A549 (cell line): ENCODE results near the gene FOXC2. TPM values are rescaled to one million over a fixed set of nuclear protein-coding genes. Genes with fewer than 3 reads are reported as not detected.

Source experiments
- ATAC-seq, 2 experiments: fragments of 200-7000 bp in 1 of 2; fragments of >200 bp in 1 of 2; cut with Nextera tagmentation in 1 of 2; cut with Tn5 transposase in 1 of 2; 3 replicates each; pipeline versions ENCODE4 v1.8.0 to v1.9.1; 2018 to 2020; ENCODE audit warnings: mild to moderate bottlenecking in 1 of 2, moderate library complexity in 1 of 2
- CTCF ChIA-PET: fragments of 300-600 bp; sonication (Branson Sonifier 250); formaldehyde crosslinking; extraction: SDS; loops from one replicate; lab custom pipeline; 2021; ENCODE audit warnings: antibody characterized with exemption, inconsistent platforms; lab: Yijun Ruan, JAX
- POLR2A ChIA-PET: fragments of 350-600 bp; formaldehyde crosslinking; extraction: SDS; loops from one replicate; lab custom pipeline; 2021; ENCODE audit warnings: antibody characterized with exemption, inconsistent platforms; lab: Yijun Ruan, JAX
- DNase-seq, 2 experiments: peaks; one replicate each; pipeline versions ENCODE4 v3.0.0 to v3.0.0-alpha.2; 2011 to 2016; ENCODE audit warnings: low read depth in 1 of 2, low spot score in 1 of 2
- FAIRE-seq: peaks from 2 replicates; lab custom pipeline; 2011; peaks lifted over from hg19 to GRCh38; lab: Jason Lieb, UNC
- H3K27ac ChIP-seq, 2 experiments: fragments of >200 bp; sonication (Bioruptor Twin); formaldehyde crosslinking; 3 replicates each; pipeline ENCODE4 v1.5.1; 2016 to 2017
- H3K4me1 ChIP-seq: fragments of >200 bp; sonication (Bioruptor Twin); formaldehyde crosslinking; 3 replicates; pipeline ENCODE4 v1.6.1; 2016
- H3K4me2 ChIP-seq: fragments of >200 bp; sonication (Bioruptor Twin); formaldehyde crosslinking; 3 replicates; pipeline ENCODE4 v1.6.1; 2016
- H3K4me3 ChIP-seq: fragments of >200 bp; sonication (Bioruptor Twin); formaldehyde crosslinking; 3 replicates; pipeline ENCODE4 v1.5.1; 2016
- H3K9me3 ChIP-seq: fragments of >200 bp; sonication (Bioruptor Twin); formaldehyde crosslinking; 3 replicates; pipeline ENCODE4 v1.6.1; 2016
- ATOH8 ChIP-seq: fragments of 250-450 bp; sonication (Bioruptor Pico); IDR thresholded peaks from 2 replicates; pipeline ENCODE4 v1.5.0; 2020; ENCODE audit warnings: low read depth, mild to moderate bottlenecking, moderate library complexity
- CBX8 ChIP-seq: fragments of 200-600 bp; sonication (generic); IDR thresholded peaks from 2 replicates; pipeline ENCODE4 v1.6.1; 2016
- CEBPB ChIP-seq, 2 experiments: fragments of >200 bp in 1 of 2; sonication (Bioruptor Twin) in 1 of 2; formaldehyde crosslinking in 1 of 2; IDR thresholded peaks; 2 replicates each; pipeline ENCODE4 v1.6.1; 2012 to 2016
- CTCF ChIP-seq: fragments of >200 bp; sonication (Bioruptor Twin); formaldehyde crosslinking; IDR thresholded peaks from 3 replicates; pipeline ENCODE4 v1.5.1; 2016
- EHF ChIP-seq: fragments of 250-450 bp; sonication (Bioruptor Pico); IDR thresholded peaks from 2 replicates; pipeline ENCODE4 v1.5.0; 2020; ENCODE audit warnings: mild to moderate bottlenecking
- ELK1 ChIP-seq: fragments of 150-350 bp; IDR thresholded peaks from 2 replicates; pipeline ENCODE4 v1.6.1; 2014; ENCODE audit warnings: low read depth, mild to moderate bottlenecking, low read length
- FOSL2 ChIP-seq, 2 experiments: fragments of 450-650 bp in 1 of 2; fragments of >200 bp in 1 of 2; sonication (Bioruptor Twin) in 1 of 2; formaldehyde crosslinking; IDR thresholded peaks; 2 replicates each; pipeline versions ENCODE4 v1.5.0 to v1.6.1; 2016 to 2020; ENCODE audit warnings: mild to moderate bottlenecking in 1 of 2, moderate library complexity in 1 of 2
- FOXS1 ChIP-seq: fragments of 250-450 bp; sonication (Bioruptor Pico); IDR thresholded peaks from 2 replicates; pipeline ENCODE4 v1.5.0; 2020; ENCODE audit warnings: mild to moderate bottlenecking, moderate library complexity
- GATA3 ChIP-seq: IDR thresholded peaks from 2 replicates; pipeline ENCODE4 v1.6.1; 2012; ENCODE audit warnings: borderline replicate concordance
- HES2 ChIP-seq: fragments of >200 bp; sonication (Bioruptor Twin); formaldehyde crosslinking; IDR thresholded peaks from 2 replicates; pipeline ENCODE4 v1.6.1; 2016
- HMGXB4 ChIP-seq: fragments of 250-450 bp; sonication (Bioruptor Pico); IDR thresholded peaks from 2 replicates; pipeline ENCODE4 v1.5.0; 2021; ENCODE audit warnings: mild to moderate bottlenecking, moderate library complexity, borderline replicate concordance
- HOXB5 ChIP-seq: fragments of 250-450 bp; sonication (Bioruptor Pico); IDR thresholded peaks from 2 replicates; pipeline ENCODE4 v1.5.0; 2020; ENCODE audit warnings: mild to moderate bottlenecking, moderate library complexity
- JUN ChIP-seq, 2 experiments: fragments of >200 bp; sonication (Bioruptor Twin); formaldehyde crosslinking; IDR thresholded peaks; 2 replicates in 1 of 2; 3 replicates in 1 of 2; pipeline ENCODE4 v1.6.1; 2016 to 2017
- JUNB ChIP-seq: fragments of >200 bp; sonication (Bioruptor Twin); formaldehyde crosslinking; IDR thresholded peaks from 2 replicates; pipeline ENCODE4 v1.6.1; 2016
- MAFK ChIP-seq: fragments of 450-650 bp; IDR thresholded peaks from 2 replicates; pipeline ENCODE4 v1.6.1; 2014; ENCODE audit not compliant: partially characterized antibody
- MAZ ChIP-seq: fragments of 150-350 bp; IDR thresholded peaks from 2 replicates; pipeline ENCODE4 v1.6.1; 2014; ENCODE audit warnings: antibody characterized with exemption, low read depth, low read length, borderline replicate concordance
- MYC ChIP-seq: IDR thresholded peaks from 2 replicates; pipeline ENCODE4 v1.6.1; 2012; ENCODE audit warnings: mild to moderate bottlenecking, inconsistent platforms, low read length, improper control_type of control experiment, borderline replicate concordance
- NFE2L2 ChIP-seq: fragments of 150-350 bp; conservative IDR thresholded peaks from 2 replicates; pipeline ENCODE4 v1.6.1; 2014; ENCODE audit warnings: low read length
- NPAS2 ChIP-seq: fragments of 250-450 bp; sonication (Bioruptor Pico); IDR thresholded peaks from 2 replicates; pipeline ENCODE4 v1.8.0; 2022; ENCODE audit warnings: mild to moderate bottlenecking, moderate library complexity, borderline replicate concordance
- NR3C1 ChIP-seq: fragments of >200 bp; sonication (Bioruptor Twin); formaldehyde crosslinking; IDR thresholded peaks from 3 replicates; pipeline ENCODE4 v1.6.1; 2017
- POLR2AphosphoS2 ChIP-seq: conservative IDR thresholded peaks from 2 replicates; pipeline ENCODE4 v1.6.1; 2012; ENCODE audit warnings: low read length, improper control_type of control experiment, inconsistent platforms
- RCOR1 ChIP-seq: fragments of 150-350 bp; IDR thresholded peaks from 2 replicates; pipeline ENCODE4 v1.6.1; 2014; ENCODE audit warnings: antibody characterized with exemption, low read length, low read depth
- REST ChIP-seq: fragments of 200-600 bp; sonication (generic); IDR thresholded peaks from 2 replicates; pipeline ENCODE4 v1.6.1; 2016; ENCODE audit warnings: antibody characterized with exemption, mild to moderate bottlenecking, moderate library complexity
- TP53 ChIP-seq: fragments of 250-450 bp; sonication (Bioruptor Pico); IDR thresholded peaks from 2 replicates; pipeline ENCODE4 v1.5.0; 2021; ENCODE audit warnings: mild to moderate bottlenecking, moderate library complexity
- ZC3H11A ChIP-seq: fragments of 450-650 bp; IDR thresholded peaks from 2 replicates; pipeline ENCODE4 v1.6.1; 2014; ENCODE audit warnings: antibody characterized with exemption, mild to moderate bottlenecking
- ZFP36 ChIP-seq: fragments of 450-650 bp; IDR thresholded peaks from 2 replicates; pipeline ENCODE4 v1.6.1; 2014; ENCODE audit warnings: borderline replicate concordance; ENCODE audit not compliant: partially characterized antibody
- ZNF302 ChIP-seq: fragments of 250-450 bp; sonication (Bioruptor Pico); IDR thresholded peaks from 2 replicates; pipeline ENCODE4 v1.9.0; 2021; ENCODE audit warnings: inconsistent platforms, mild to moderate bottlenecking, moderate library complexity
- WGBS: methylation state at CpG from one replicate; pipeline ENCODE4 v1.1.6; 2017; ENCODE audit errors: missing lambda C conversion rate; 5-methylcytosine and 5-hydroxymethylcytosine counted together
- polyA plus RNA-seq, 4 experiments: library from polyadenylated mRNA; depleted of rRNA in 3 of 4; stranded (reverse); fragments of >200 nt; fragmentation: RNase III in 1 of 4; extraction: RNeasy Plus Mini Kit Qiagen cat#74134 plus additional on column Dnase treatment in 1 of 4; gene quantifications; 2 replicates in 3 of 4; 3 replicates in 1 of 4; pipeline ENCODE4 v1.2.3, GENCODE V29; 2011 to 2017

The FOXC2 gene
- polyA plus RNA-seq, 2 of the 4 experiments (the other 2 are of a cell fraction): 0.06 to 0.28 TPM

GRCh38 chr16:86550281-86550680, 16.3 kb upstream of the FOXC2 start:
- ChIA-PET POLR2A (no interaction called here), CTCF (interaction anchor here (0.8 to 4.9 kb wide), 5 partner anchors 13 to 729 kb away, joined by 3 to 19 read pairs (median 4); no protein-coding TSS in a partner anchor)
- Histone ChIP-seq H3K4me1 (no peaks in the 10 kb centered on the region; the same call in 2 of the 3 replicates), H3K9me3 (no peaks in the 10 kb centered on the region), H3K4me3 (no peak overlapping the region), H3K4me2 (no peak overlapping the region), H3K27ac (no peak overlapping the region)
- no peak for DNase-seq
- WGBS: 94% methylated on average over 5 of the region's 5 CpGs
- no peak for ATAC-seq
- no peak for FAIRE-seq
- no peak for TF ChIP-seq EHF (CRISPR knock-in tag)
- TF ChIP-seq RCOR1: no peak
- TF ChIP-seq ZNF302 (CRISPR knock-in tag): no peak
- TF ChIP-seq HMGXB4 (CRISPR knock-in tag): no peak
- no peak for TF ChIP-seq POLR2AphosphoS2
- TF ChIP-seq HOXB5 (CRISPR knock-in tag): no peak
- no peak for TF ChIP-seq NR3C1
- TF ChIP-seq FOXS1 (CRISPR knock-in tag): no peak
- TF ChIP-seq FOSL2 (IDR thresholded peaks at IDR 0.05): no peak
- no peak for TF ChIP-seq FOSL2 (CRISPR knock-in tag; IDR thresholded peaks at IDR 0.05)
- TF ChIP-seq NFE2L2: no peak
- TF ChIP-seq MAFK: no peak
- TF ChIP-seq ZC3H11A: no peak
- TF ChIP-seq JUNB: no peak
- TF ChIP-seq CTCF: no peak
- no peak for TF ChIP-seq ELK1
- no peak for TF ChIP-seq NPAS2 (CRISPR knock-in tag)
- TF ChIP-seq TP53 (CRISPR knock-in tag): no peak
- no peak for TF ChIP-seq CEBPB (IDR thresholded peaks at IDR 0.05)

- FAIRE-seq (no peak), DNase-seq (no peak), ATAC-seq (no peak)
- 95% methylated on average over 18 of the region's 22 CpGs for WGBS
- Histone ChIP-seq H3K4me3 (no peak overlapping the region), H3K9me3 (no peaks in the 10 kb centered on the region), H3K4me2 (no peak overlapping the region), H3K4me1 (peaks cover 4% of the 10 kb centered on the region; the same call in 1 of the 3 replicates), H3K27ac (no peak overlapping the region)
- CTCF ChIA-PET: interaction anchor here (0.9 to 1.5 kb wide), 4 partner anchors 9 to 510 kb away, joined by 3 to 5 read pairs (median 4); no protein-coding TSS in a partner anchor
- POLR2A ChIA-PET: no interaction called here
- TF ChIP-seq NFE2L2 (no peak), ZC3H11A (no peak), ZFP36 (no peak), EHF (CRISPR knock-in tag) (no peak), JUN (IDR thresholded peaks at IDR 0.05) (no peak), GATA3 (no peak), HES2 (no peak), CBX8 (no peak), REST (no peak), CEBPB (IDR thresholded peaks at IDR 0.05) (no peak), MYC (no peak), MAZ (no peak), ELK1 (no peak), ATOH8 (CRISPR knock-in tag) (no peak)
These were observed 13.3 kb upstream of the FOXC2 start for GRCh38 chr16:86553356-86553755.
